ENCODE measurements around the gene PLSCR4. TPM values are rescaled to one million over a fixed set of nuclear protein-coding genes. Genes with fewer than 3 reads are reported as not detected.
"Not testable (repeated sequence)": the region's sequence is repeated elsewhere in the genome, so short reads cannot be mapped to it uniquely, and the experiment has no call there.

PLSCR4 gene
- total and polyA plus RNA-seq, 5 donors from 2014 or later: not detected

DNA sequence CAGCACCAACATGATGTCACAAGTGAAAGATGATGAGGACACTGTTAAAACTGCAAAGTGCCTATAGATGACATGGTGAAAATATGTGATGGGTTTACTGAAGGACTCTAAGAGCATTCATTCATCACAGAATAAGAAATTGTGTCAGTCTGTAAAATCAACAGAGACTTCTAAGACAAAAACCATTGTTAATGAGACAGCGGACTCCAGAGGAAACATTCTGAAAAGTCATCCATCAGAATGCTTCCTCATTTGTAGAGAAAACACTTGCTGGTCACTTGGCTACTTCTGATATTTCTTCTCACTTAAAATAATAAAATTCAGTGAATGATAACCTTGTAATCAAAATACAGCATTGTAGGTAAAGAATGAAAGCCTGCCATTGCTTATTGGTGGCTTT, 7.3 kb downstream of the PLSCR4 start:
- DNase-seq (no peak), ATAC-seq (ENCODE audit: low read depth in 2 of 2) (no peak)
- no peaks in the 10 kb centered on the region for H3K9me3 ChIP-seq (ENCODE audit: control insufficient read depth in 2 of 2, low read length in 2 of 2)
- Mint-ChIP-seq H3K27me3 (no peaks in the 10 kb centered on the region), H3K36me3 (no peaks in the 10 kb centered on the region), H3K4me1 (no peaks in the 10 kb centered on the region), H3K9me3 (peaks cover 0 to 4% (median 1%) of the 10 kb centered on the region in 7 donors), H3K4me3 (no peak overlapping the region), H3K27ac (no peak overlapping the region)
- no peaks in the 10 kb centered on the region for H3K27me3 ChIP-seq (ENCODE audit: control insufficient read depth, insufficient read depth, low read length)
- no peaks in the 10 kb centered on the region for H3K36me3 ChIP-seq (ENCODE audit: control insufficient read depth, insufficient read depth, low read length)
- no peak overlapping the region for H3K4me3 ChIP-seq (ENCODE audit: low read depth, low read length)
- no peak overlapping the region for H3K27ac ChIP-seq (ENCODE audit: insufficient read depth, low read length, poor library complexity, severe bottlenecking)
- H3K4me1 ChIP-seq (ENCODE audit: control insufficient read depth, insufficient read depth, low read length, poor library complexity, severe bottlenecking): no peaks in the 10 kb centered on the region

DNA sequence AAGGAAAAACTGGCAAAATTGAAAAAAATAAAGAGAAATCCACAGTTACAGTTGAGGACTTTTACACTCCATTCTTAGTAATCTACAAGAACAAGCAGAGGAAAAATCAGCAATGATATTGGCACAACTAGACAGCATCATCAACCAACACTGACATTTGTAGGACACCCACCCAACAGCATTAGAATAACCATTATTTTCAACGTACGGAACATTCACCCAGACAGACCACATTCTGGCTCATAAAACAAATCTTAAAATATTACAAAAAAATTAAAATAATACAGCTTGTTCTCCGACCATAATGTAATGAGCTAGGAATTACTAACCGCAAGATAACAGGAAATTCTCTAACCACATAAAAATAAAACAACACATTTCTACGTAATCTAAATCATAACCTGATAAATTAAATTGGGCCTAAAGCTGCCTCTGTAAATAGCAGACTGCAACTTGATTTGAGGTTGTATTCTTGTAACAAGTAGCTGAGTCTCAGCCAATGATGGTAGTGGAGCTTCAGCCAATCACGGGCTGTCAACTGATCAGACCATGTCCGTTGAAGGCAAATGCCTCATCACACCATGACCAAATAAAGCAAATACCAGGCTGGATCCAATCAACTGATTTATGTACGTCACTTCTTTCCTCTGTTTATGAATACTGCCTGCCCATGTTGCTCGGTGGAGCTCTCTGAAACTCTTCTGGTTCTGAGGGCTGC, 9.2 kb downstream of the PLSCR4 start:
- H3K4me3 ChIP-seq (ENCODE audit: low read depth, low read length): no peak overlapping the region
- no peak overlapping the region for H3K27ac ChIP-seq (ENCODE audit: insufficient read depth, low read length, poor library complexity, severe bottlenecking)
- ATAC-seq (ENCODE audit: low read depth in 2 of 2) (no peak), DNase-seq (no peak)
- H3K4me1 ChIP-seq (ENCODE audit: control insufficient read depth, insufficient read depth, low read length, poor library complexity, severe bottlenecking): no peaks in the 10 kb centered on the region
- H3K27me3 Mint-ChIP-seq: no peaks in the 10 kb centered on the region
- H3K4me3 Mint-ChIP-seq: no peak overlapping the region
- no peaks in the 10 kb centered on the region for H3K9me3 ChIP-seq (ENCODE audit: control insufficient read depth in 2 of 2, low read length in 2 of 2)
- no peaks in the 10 kb centered on the region for H3K36me3 ChIP-seq (ENCODE audit: control insufficient read depth, insufficient read depth, low read length)
- peaks cover 0 to 9% (median 4%) of the 10 kb centered on the region in 7 donors for H3K9me3 Mint-ChIP-seq
- no peaks in the 10 kb centered on the region for H3K27me3 ChIP-seq (ENCODE audit: control insufficient read depth, insufficient read depth, low read length)
- no peaks in the 10 kb centered on the region for H3K4me1 Mint-ChIP-seq
- H3K27ac Mint-ChIP-seq: no peak overlapping the region
- peaks cover under 1% of the 10 kb centered on the region for H3K36me3 Mint-ChIP-seq

DNA sequence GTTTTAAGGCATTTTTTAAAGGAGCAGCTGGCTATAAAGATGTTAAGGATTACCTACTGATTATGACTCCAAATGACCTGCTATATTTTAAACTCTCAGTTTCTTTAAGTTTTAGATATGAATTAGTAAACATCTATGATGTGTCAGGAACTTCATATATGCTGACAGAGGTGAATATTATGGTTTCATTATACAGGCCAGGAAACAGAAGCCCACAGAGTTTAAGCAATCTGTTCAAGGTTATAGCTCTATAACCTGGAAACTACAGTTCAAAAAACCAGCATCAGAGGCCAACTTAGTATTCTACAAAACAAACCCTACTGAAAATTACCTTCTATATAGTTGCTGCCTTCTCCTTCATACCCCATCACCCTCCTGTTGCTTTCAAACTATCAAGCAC, 17.4 kb downstream of the PLSCR4 start:
- ATAC-seq (ENCODE audit: low read depth in 2 of 2) (no peak), DNase-seq (no peak)
- Mint-ChIP-seq H3K4me3 (no peak overlapping the region), H3K4me1 (no peaks in the 10 kb centered on the region), H3K36me3 (peaks cover 3% of the 10 kb centered on the region), H3K9me3 (peaks cover 0 to 24% (median 10%) of the 10 kb centered on the region in 7 donors), H3K27me3 (no peaks in the 10 kb centered on the region), H3K27ac (no peak overlapping the region)
- no peaks in the 10 kb centered on the region for H3K4me1 ChIP-seq (ENCODE audit: control insufficient read depth, insufficient read depth, low read length, poor library complexity, severe bottlenecking)
- H3K4me3 ChIP-seq (ENCODE audit: low read depth, low read length): no peak overlapping the region
- no peaks in the 10 kb centered on the region for H3K36me3 ChIP-seq (ENCODE audit: control insufficient read depth, insufficient read depth, low read length)
- H3K9me3 ChIP-seq (ENCODE audit: control insufficient read depth in 2 of 2, low read length in 2 of 2): peaks cover 2 to 7% of the 10 kb centered on the region in 2 experiments
- no peak overlapping the region for H3K27ac ChIP-seq (ENCODE audit: insufficient read depth, low read length, poor library complexity, severe bottlenecking)
- H3K27me3 ChIP-seq (ENCODE audit: control insufficient read depth, insufficient read depth, low read length): no peaks in the 10 kb centered on the region

DNA sequence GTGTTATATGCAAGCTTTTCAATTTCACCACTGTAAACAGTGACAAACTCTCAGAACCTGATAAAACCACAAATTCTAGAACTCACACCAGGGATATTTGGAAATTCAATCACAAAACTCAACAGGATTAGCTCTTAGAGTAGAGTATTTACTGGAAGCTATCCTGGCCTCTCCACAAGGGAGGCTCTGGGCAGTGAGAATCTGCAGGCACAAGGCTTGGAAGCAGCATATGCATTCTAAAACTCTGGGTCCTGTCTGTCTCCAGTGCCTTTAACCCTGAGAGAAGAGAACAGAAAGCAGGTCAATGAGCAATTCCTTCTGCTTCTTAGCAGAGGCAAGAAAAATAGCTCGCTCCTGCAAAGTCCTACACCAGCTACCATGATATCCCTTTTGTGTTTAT, 23.4 kb downstream of the PLSCR4 start:
- no peaks in the 10 kb centered on the region for H3K36me3 ChIP-seq (ENCODE audit: control insufficient read depth, insufficient read depth, low read length)
- H3K27me3 ChIP-seq (ENCODE audit: control insufficient read depth, insufficient read depth, low read length): no peaks in the 10 kb centered on the region
- Mint-ChIP-seq H3K27me3 (no peaks in the 10 kb centered on the region), H3K9me3 (peaks cover 0 to 4% (median 2%) of the 10 kb centered on the region in 7 donors), H3K4me3 (no peak overlapping the region), H3K4me1 (no peaks in the 10 kb centered on the region), H3K27ac (no peak overlapping the region), H3K36me3 (no peaks in the 10 kb centered on the region)
- H3K4me1 ChIP-seq (ENCODE audit: control insufficient read depth, insufficient read depth, low read length, poor library complexity, severe bottlenecking): no peaks in the 10 kb centered on the region
- no peak for ATAC-seq (ENCODE audit: low read depth in 2 of 2)
- no peaks in the 10 kb centered on the region for H3K9me3 ChIP-seq (ENCODE audit: control insufficient read depth in 2 of 2, low read length in 2 of 2)
- no peak for DNase-seq
- H3K4me3 ChIP-seq (ENCODE audit: low read depth, low read length): no peak overlapping the region
- H3K27ac ChIP-seq (ENCODE audit: insufficient read depth, low read length, poor library complexity, severe bottlenecking): no peak overlapping the region

DNA sequence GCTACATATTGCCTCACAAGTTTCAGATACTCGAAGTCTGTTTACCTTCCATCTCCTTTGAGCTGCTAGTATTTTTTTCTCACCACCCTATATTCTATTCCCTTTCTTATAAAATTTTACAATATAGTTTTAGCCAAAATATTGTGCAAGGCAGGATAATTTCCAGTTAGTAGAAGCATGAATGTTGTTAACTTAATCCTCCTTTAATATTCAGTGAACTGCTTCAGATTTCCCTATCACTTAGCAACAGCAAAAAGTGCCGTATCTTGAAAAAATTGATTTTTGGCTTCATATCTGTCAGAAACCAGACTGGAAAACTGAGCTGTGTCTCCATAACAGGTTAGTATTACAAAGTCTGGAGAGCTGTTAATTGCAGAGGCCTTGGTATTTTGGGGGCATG, 24.0 kb downstream of the PLSCR4 start:
- H3K9me3 ChIP-seq (ENCODE audit: control insufficient read depth in 2 of 2, low read length in 2 of 2): no peaks in the 10 kb centered on the region
- no peaks in the 10 kb centered on the region for H3K4me1 ChIP-seq (ENCODE audit: control insufficient read depth, insufficient read depth, low read length, poor library complexity, severe bottlenecking)
- H3K4me1 Mint-ChIP-seq: no peaks in the 10 kb centered on the region
- H3K4me3 Mint-ChIP-seq: no peak overlapping the region
- no peak overlapping the region for H3K4me3 ChIP-seq (ENCODE audit: low read depth, low read length)
- H3K27me3 ChIP-seq (ENCODE audit: control insufficient read depth, insufficient read depth, low read length): no peaks in the 10 kb centered on the region
- ATAC-seq (ENCODE audit: low read depth in 2 of 2): no peak
- H3K27ac Mint-ChIP-seq: no peak overlapping the region
- no peak overlapping the region for H3K27ac ChIP-seq (ENCODE audit: insufficient read depth, low read length, poor library complexity, severe bottlenecking)
- H3K36me3 ChIP-seq (ENCODE audit: control insufficient read depth, insufficient read depth, low read length): no peaks in the 10 kb centered on the region
- H3K27me3 Mint-ChIP-seq: no peaks in the 10 kb centered on the region
- peaks cover 0 to 4% (median 2%) of the 10 kb centered on the region in 7 donors for H3K9me3 Mint-ChIP-seq
- H3K36me3 Mint-ChIP-seq: no peaks in the 10 kb centered on the region
- DNase-seq: no peak

DNA sequence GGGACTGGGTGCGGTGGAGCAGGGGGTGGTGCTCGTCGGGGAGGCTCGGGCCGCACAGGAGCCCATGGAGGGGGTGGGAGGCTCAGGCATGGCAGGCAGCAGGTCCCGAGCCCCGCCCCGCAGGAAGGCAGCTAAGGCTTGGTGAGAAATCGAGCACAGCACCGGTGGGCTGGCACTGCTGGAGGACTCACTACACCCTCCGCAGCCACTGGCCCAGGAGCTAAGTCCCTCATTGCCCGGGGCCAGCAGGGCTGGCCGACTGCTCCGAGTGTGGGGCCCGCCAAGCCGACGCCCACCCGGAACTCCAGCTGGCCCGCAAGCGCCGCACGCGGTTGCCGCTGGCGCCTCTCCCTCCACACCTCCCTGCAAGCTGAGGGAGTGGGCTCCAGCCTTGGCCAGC, 25.4 kb downstream of the PLSCR4 start:
- H3K27me3 ChIP-seq (ENCODE audit: control insufficient read depth, insufficient read depth, low read length); H3K36me3 Mint-ChIP-seq; H3K27ac Mint-ChIP-seq; ATAC-seq (ENCODE audit: low read depth in 2 of 2); H3K36me3 ChIP-seq (ENCODE audit: control insufficient read depth, insufficient read depth, low read length); H3K9me3 ChIP-seq (ENCODE audit: control insufficient read depth in 2 of 2, low read length in 2 of 2); H3K27ac ChIP-seq (ENCODE audit: insufficient read depth, low read length, poor library complexity, severe bottlenecking); H3K4me1 Mint-ChIP-seq; H3K4me1 ChIP-seq (ENCODE audit: control insufficient read depth, insufficient read depth, low read length, poor library complexity, severe bottlenecking); H3K27me3 Mint-ChIP-seq; H3K4me3 ChIP-seq (ENCODE audit: low read depth, low read length); DNase-seq; H3K9me3 Mint-ChIP-seq; H3K4me3 Mint-ChIP-seq: not testable (repeated sequence)

DNA sequence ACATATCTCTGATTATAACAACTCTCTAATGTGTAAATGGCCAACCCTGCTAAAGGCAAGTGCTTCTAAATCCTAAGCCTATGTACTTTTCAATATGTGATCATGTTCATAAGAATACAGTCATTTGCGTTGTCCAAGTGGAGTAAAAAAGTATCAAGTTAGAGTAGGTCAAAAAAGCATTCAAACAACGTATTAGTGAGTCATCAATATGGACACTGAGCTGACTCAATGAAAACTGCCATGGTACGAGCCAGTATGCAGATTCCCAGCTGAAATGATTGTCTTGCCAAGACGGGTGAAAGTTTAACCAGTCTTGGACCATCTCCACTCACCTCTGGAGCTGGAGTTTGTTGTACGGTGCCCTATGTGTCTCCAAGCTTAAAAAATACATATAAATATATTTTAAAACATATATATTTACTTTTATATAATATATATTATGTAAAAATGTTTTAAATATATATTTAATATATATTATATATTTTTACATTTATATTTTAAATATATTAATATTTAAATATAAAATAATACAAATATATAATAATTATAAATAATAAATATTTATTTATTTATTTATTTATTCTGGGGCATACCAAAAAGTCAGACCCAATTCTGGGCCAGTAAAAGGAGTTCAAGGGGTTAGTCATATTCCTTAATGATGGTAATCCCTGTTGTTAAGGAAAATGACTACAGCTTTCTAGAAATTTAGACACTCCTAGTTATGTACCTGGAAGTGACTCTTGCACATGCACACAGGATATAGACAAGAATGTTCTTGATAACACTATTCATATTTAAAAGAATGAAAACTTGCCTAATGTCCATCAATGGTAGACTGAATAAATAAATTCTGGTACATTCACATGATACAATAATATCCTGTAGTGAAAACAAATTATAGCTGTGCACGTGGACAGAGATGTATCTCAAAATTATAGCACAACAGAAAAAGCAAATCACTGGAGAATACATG, 27.2 kb downstream of the PLSCR4 start:
- ATAC-seq (ENCODE audit: low read depth in 2 of 2): no peak
- Mint-ChIP-seq H3K4me3 (no peak overlapping the region), H3K27me3 (no peaks in the 10 kb centered on the region), H3K9me3 (peaks cover 0 to 4% (median 0%) of the 10 kb centered on the region in 7 donors), H3K36me3 (no peaks in the 10 kb centered on the region), H3K27ac (no peak overlapping the region), H3K4me1 (no peaks in the 10 kb centered on the region)
- no peaks in the 10 kb centered on the region for H3K4me1 ChIP-seq (ENCODE audit: control insufficient read depth, insufficient read depth, low read length, poor library complexity, severe bottlenecking)
- H3K27me3 ChIP-seq (ENCODE audit: control insufficient read depth, insufficient read depth, low read length): no peaks in the 10 kb centered on the region
- no peak for DNase-seq
- H3K4me3 ChIP-seq (ENCODE audit: low read depth, low read length): no peak overlapping the region
- no peaks in the 10 kb centered on the region for H3K36me3 ChIP-seq (ENCODE audit: control insufficient read depth, insufficient read depth, low read length)
- H3K27ac ChIP-seq (ENCODE audit: insufficient read depth, low read length, poor library complexity, severe bottlenecking): no peak overlapping the region
- no peaks in the 10 kb centered on the region for H3K9me3 ChIP-seq (ENCODE audit: control insufficient read depth in 2 of 2, low read length in 2 of 2)

Measured in CD4-positive, CD25-positive, alpha-beta regulatory T cell (primary cell).